Activated CD4-positive, alpha-beta T cell treated with anti-CD3 and anti-CD28 coated beads for 24 hours (primary cell): ENCODE data around the gene BMP7.
"Not testable (repeated sequence)": the region's sequence is repeated elsewhere in the genome, so short reads cannot be mapped to it uniquely, and the experiment has no call there.

Experiments
- DNase-seq, 2 donors: peaks; one replicate each; pipeline ENCODE4 v3.0.0-alpha.2; 2020; ENCODE audit warnings: low read depth in 2 of 2

The BMP7 gene

GRCh38 chr20:57249772-57250171, 16.7 kb downstream of the BMP7 start:
- no peak for DNase-seq

DNA sequence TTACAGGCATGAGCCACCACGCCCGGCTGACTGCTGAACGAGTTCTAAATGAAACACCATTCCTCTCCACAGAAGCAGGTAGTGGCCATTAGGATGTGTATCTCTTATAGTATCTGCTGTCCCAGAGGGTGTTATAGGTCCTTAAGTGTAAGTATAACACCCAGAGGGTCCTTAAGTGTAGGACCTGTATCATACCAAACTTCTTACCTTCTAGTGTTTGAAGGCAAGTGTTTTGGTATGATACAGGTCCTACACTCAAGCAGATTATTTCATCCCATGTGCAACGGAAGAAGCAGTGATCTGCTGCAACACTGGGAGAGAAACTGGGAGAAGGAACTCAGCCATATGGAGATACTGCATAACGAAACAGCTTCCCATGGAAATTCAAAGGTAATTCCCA, 17.4 kb downstream of the BMP7 start:
- DNase-seq: no peak

DNA sequence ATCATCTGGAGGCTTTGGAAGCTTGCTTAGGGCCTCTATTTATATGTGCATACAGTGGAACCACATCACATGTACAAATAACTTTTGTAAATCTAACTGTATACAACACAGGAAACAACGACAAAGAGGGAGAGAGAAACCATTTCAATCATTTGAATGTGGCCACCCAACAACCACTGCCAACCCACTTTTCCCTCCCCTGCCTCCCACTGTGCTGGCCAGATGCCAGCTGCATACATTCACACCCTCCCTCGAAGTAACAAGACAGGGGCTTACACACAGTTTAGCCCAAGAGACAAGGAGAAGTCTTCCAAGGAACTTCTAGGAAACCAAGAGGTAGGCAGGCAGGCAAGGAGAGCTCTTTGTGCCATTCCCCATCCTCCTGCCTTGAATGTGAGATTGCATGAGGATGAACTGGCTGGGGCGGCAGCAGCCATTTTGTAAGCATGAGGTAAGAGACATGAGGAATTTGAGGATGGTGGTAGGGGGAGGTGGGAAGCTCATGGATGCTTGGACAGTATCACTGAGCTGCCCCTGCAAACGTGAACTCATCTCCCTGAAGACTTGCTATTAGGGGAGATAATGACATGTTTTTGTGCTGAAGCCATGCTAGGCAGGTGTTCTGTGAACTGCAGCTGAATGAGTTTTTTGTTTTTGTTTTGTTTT, 18.2 kb downstream of the BMP7 start:
- no peak for DNase-seq

DNA sequence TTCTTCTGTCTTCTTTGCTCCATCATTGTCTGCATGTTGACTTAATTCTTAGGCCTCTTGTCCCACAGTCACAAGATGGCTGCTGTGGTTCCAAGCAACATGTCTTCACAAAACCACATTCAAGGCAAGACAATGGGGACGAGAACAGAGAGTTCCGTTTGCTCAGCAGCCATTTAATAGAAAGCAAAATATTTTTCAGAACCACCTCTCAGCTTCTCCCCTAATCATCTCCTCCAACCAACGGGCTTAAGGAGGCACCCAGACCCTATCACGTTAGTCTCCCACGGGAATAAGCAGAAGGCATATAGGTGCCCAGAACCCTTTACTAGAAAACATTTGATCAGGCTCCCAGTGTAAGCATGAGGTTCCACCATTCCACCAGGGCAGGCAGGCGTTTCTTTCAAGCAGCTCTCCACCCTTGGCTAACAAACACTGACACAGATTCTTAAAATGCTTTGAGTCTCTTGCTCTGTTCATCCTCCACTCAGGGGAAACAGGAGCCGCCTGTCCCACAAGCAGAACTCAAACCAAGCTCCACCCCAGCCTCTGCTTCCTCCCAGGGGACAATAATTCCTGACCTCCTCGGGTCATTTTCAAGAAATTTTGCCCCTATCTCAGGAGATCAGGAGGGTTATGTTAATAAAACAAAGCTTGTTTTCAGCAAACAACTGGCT, 19.0 kb downstream of the BMP7 start:
- no peak for DNase-seq

GRCh38 chr20:57245997-57246396, 20.4 kb downstream of the BMP7 start:
- no peak for DNase-seq

DNA sequence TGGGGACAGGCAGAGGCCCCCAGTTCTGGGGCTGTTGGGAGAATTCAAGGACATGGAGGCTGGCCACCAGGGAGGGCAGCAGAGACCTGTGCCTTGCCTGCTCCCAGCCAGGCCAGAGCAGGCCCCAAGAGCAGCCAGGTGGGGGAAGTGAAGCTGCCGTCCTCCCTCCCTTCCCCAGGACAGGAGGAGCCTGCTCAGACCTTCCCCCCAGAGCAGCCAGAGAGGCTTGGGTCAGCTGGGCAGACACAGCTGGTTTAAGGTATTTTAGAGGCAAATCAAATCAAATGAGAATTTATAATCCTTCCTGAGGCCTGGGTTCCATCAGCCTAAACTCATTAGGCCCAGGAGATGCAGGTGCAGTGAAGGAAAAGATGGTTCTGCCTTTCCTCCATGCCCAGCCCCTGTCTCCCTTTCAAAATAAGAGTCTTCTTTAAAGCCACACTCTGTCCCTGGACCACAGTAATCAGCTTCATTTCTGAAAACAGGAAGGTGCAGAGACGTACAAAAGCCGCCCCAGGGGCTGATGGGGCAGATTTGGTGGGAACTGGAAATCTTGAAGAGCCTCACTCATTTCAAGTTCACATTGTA, 21.7 kb downstream of the BMP7 start:
- no peak for DNase-seq

DNA sequence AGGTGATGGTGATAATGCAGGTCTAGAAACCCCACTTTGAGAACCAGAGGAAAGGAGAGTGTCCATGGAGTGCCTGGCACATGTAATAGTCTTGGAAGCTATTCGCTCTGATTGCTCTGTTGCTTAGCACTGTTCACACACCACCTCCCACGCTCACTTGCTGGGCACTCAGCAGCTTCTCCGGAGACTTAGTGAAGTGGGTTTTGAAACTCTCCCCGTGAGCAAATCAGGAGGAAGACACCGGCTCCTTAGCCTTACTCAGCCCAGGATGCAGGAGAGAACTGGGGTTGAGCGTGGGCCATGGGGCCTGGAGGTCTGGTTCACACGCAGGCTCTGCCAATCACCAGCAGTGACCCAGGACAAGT, 22.2 kb downstream of the BMP7 start:
- no peak for DNase-seq

- DNase-seq: no peak
Observed at GRCh38 chr20:57243480-57244220, 22.8 kb downstream of the BMP7 start.

DNA sequence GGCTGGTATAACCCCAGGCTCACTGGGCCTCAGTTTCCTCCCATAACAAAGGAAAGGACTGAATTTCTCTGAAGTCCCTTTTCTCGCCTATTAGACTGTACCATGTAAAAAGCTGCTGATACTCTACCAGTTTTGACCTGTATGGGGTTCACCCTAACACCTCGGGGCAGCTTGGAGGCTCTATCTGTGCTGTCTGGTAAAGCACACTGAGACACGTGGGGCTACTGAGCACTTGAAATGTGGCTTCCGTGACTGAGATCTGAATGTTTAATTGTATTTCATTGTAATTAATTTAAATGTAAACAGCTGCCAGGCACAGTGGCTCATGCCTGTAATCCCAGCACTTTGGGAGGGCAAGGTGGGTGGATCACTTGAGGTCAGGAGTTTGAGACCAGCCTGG, 24.0 kb downstream of the BMP7 start:
- DNase-seq: no peak

DNA sequence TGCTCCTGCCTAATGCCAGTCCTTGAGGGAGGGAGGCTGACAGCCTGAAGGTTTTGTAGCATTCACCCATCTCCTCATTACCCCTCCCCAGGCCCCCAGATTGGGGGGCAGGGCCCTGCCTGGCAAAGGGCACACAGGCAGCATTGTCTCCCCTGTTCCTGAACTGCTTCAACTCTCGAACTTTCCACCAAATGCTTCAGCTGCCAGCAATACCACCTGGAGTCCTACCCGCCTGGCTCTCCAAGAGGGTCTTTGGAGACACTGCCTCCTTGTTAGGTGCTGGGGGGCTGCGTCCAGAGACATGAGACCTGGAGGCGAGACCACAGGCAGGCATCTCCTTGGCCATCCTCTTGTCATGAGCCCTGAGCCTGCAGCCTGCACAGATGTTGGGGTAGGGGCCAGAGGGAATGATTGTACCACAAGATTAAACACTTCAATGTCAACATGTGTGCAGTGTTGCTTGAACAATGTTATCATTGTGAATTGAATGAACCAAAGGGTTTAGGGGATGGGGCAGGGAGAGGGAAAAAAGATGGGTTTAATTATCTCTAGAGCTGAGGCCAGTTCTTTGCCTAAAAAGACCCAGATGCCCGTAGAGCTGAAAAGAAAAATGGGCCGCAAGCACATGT, 25.0 kb downstream of the BMP7 start:
- no peak for DNase-seq

DNA sequence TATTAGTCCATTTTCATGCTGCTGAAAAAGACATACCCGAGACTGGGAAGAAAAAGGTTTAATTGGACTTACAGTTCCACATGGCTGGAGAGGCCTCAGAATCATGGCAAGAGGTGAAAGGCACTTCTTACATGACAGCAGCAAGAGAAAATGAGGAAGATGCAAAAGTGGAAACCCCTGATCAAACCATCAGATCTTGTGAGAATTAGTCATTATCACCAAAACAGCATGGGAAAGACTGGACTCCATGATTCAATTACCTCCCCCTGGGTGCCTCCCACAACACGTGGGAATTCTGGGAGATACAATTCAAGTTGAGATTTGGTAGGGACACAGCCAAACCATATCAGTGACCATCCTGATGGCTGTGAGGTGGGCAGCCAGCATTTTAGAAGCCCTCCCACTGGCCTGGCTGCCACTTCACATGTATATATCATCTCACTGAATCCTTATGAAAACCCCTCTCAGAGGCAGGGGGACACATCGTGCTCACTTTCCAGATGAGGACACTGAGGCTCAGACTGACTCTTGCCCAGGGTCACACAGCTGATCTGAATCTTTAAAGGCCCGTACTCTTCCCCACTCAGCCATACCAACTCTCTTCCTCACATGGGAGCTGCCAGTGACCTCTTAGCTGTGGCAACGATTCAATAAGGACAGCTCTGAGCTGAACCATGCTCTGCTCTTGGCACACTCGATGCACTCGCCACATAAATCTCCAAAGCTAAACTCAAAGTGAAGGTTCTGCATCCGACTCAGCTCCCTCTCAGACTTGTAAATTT, 25.7 kb downstream of the BMP7 start:
- DNase-seq: no peak

DNA sequence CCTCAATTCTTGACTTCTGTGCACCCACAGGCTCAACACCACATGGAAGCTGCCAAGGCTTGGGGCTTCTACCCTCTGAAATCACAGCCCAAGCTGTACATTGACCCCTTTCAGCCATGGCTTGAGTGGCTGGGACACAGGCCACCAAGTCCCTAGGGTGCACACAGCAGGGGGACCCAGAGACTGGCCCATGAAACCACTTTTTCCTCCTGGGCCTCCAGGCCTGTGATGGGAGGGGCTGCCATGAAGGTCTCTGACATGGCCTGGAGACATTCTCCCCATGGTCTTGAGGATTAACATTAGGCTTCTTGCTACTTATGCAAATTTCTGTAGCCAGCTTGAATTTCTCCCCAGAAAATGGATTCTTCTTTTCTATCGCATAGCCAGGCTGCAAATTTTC, 26.7 kb downstream of the BMP7 start:
- not testable (repeated sequence) for DNase-seq

DNA sequence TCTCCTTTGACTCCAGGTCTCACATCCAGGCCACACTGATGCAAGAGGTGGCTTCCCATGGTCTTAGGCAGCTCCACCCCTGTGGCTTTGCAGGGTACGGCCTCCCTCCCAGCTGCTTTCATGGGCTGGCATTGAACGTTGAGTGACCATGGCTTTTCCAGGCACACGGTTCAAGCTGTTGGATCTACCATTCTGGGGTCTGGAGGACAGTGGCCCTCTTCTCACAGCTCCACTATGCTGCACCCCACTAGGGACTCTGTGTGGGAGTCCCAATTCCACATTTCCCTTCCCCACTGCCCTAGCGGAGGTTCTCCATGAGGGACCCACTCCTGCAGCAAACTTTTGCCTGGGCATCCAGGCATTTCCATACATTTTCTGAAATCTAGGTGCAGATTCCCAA, 27.1 kb downstream of the BMP7 start:
- not testable (repeated sequence) for DNase-seq

DNA sequence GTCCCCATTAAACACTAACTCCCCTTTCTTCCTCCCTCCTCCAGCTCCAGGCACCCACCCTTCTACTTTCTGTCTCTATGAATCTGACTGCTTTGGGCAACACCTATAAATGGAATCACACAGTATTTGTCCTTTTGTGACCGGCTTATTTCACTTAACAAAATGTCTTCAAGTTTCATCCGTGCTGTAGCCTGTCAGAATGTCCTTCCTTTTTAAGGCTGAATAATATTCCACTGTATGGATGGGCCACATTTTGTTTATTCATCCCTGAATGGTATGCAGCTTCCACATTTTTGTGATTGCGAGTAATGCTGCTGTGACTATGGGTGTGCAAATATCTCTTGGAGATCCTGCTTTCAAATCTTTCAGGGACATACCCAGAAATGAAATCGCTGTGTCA, 28.4 kb downstream of the BMP7 start:
- DNase-seq: no peak

DNA sequence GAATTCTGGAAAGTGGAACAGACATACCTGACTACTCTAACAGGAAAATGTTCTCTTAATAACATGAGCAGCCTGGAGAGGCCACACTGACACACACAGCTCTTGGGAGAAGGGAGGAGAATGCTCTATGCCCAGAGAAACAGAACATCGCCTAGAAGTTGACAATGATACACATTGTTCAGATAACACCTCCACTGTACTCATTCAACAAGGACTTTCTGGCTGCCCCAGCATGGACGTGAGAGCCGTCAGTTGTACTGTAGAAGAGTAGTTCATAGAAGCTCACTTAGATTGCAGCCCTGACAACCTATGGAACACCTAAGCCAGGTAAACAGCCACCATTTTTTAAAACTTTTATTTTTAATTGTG, 28.9 kb downstream of the BMP7 start:
- DNase-seq: no peak

DNA sequence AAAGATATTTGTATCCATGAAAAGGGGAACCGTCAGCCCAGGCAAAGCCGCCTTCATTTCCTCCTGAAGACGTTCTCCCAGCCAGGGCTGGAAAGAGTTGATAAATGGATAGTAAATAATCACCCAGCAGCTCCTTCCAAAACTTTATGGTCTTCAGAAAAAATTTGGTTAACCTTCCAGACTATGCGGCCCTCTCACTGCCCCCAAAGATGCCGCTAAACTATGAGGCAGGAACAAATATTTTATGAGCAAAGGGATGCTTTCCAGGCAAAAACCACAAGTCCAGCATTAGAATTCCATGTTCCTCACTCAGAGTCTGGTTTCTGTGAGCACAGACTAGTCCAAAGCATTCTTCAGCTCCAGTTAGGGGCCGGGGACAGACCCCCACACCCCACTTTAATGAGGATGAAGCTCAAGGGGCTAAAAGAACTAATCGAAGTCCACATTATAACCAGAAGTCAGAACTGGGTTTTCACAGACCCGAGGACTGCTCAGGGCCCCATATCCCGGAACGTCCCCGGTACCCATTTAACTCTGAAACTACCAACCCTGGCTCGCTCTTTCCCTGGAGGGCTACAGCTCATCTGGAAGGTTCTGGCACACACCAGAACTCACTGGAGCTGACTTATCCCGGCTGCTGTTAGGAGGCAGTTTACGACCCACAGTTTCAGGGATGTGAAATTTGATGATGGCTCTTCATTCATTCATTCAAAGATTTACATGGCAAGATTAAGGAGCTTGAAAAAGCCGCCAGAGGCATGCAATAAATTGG, 29.4 kb downstream of the BMP7 start:
- DNase-seq: no peak

DNA sequence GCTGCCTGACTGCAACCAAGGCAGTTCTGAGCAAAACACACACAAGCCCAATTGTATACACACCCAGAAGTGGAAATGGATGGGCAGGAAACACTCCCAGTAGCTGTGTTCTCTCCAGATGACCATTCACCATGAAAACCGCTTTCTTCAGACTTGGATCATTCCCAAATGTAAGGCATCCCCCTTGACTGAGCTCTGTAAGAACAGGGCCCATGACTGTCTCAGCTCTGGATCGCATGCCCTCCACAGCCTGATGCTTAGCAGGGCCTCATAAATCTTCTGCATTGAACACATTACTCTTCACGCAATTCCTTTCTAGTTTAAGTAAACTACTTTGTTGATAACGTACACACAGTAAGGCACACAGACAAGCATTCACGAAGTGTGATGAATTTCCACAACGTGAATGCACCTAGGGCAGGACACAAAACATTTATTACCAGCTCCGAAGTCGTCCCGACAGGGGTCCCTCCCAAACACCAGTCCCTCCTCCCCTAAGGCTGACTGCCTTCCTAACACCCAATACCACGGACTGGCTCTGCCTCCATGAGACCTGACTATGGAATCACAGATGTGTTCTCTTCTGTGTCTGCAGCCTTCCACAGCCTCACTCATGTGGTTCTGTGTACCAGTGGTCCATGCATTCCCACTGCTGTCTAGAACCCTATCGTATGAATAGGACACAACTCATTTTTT, 31.7 kb downstream of the BMP7 start:
- DNase-seq: no peak

DNA sequence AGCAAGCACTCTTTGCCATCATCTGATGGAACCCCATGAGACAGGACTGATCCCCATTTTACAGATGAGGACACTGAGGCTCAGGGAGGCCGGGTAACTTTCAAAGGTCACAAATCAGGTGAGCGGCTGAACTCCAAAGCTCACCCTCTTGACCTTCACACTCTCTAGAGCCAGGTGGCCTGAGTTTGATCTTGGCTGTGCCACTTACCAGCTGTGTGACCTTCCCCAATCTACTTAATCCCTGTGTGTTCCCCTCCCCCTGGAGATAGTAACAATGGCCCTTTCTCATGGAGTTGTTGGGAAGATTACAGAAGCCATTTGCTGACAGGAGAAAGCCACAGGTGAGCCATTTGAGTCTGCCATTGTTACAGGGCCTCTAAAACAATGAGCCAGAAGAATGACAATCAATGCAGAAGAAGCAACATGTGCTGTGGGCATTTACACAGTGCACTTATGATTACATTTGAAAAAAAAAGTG, 34.5 kb downstream of the BMP7 start:
- DNase-seq: no peak

- DNase-seq: no peak
Observed at GRCh38 chr20:57231161-57231560, 35.3 kb downstream of the BMP7 start.

- no peak for DNase-seq
Observed at GRCh38 chr20:57230247-57230646, 36.2 kb downstream of the BMP7 start.
